SU-DHL-6 (cell line): Measurements from ENCODE around the gene ATF3.

Experiments used
- CTCF ChIP-seq: fragments of 200-600 bp; sonication (generic); IDR thresholded peaks from one replicate; pipeline ENCODE4 v1.5.1; 2017; ENCODE audit warnings: antibody characterized with exemption, mild to moderate bottlenecking, low read length, moderate library complexity; ENCODE audit not compliant: insufficient read depth, poor library complexity, severe bottlenecking
- EZH2phosphoT487 ChIP-seq: fragments of 200-600 bp; sonication (generic), shearing (Covaris generic); conservative IDR thresholded peaks from 2 replicates; pipeline ENCODE4 v1.6.1; 2018; ENCODE audit warnings: mild to moderate bottlenecking, antibody characterized with exemption, low read length, moderate library complexity, mixed read lengths

GRCh38 chr1:212565079-212565478 lies 43.5 kb upstream of the ATF3 start:
- TF ChIP-seq CTCF (no peak), EZH2phosphoT487 (no peak)
